HT1080 (cell line): ENCODE measurements around the gene KLHDC1. TPM values are rescaled to one million over a fixed set of nuclear protein-coding genes. Genes with fewer than 3 reads are reported as not detected.
"Not testable (repeated sequence)": the region's sequence is repeated elsewhere in the genome, so short reads cannot be mapped to it uniquely, and the experiment has no call there.

Experiments used
- DNase-seq: peaks from one replicate; pipeline ENCODE4 v3.0.0-alpha.2; 2015; ENCODE audit warnings: low read depth
- total RNA-seq: library from RNA; depleted of rRNA; stranded (reverse); fragments of >200 nt; shearing (Covaris generic); gene quantifications from 2 replicates; pipeline ENCODE4 v1.2.3, GENCODE V29; 2014

The KLHDC1 gene
- total RNA-seq, 1 experiment from 2014 or later = not detected

DNA sequence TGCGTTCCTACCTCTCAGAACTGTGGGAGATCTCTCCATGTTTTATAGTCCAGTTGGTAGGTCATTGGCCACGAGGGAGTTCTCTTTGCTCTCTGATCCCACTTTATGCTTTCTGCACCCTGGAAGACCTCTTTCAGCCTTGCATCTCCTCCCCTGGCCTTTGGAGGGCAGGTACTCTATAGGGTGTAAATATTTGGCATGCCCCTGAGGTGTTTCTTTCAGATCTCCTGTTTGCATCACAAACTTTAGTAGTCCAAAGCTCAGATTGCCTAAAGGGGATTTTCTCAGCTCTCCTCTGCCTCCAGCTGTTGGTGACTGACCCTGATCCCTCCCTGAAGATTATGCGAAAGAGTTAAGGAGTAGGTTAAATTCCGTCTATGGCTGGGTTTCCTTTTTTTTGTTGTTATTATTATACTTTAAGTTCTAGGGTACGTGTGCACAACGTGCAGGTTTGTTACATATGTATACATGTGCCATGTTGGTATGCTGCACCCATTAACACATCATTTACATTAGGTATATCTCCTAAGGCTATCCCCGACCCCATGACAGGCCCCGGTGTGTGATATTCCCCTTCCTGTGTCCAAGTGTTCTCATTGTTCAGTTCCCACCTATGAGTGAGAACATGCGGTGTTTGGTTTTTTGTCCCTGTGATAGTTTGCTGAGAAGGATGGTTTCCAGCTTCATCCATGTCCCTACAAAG, 29.0 kb downstream of the KLHDC1 start:
- not testable (repeated sequence) for DNase-seq

GRCh38 chr14:49727171-49727570, 34.3 kb downstream of the KLHDC1 start:
- no peak for DNase-seq

GRCh38 chr14:49732896-49733295, 40.0 kb downstream of the KLHDC1 start:
- no peak for DNase-seq

GRCh38 chr14:49733836-49734235, 40.9 kb downstream of the KLHDC1 start:
- no peak for DNase-seq

DNA sequence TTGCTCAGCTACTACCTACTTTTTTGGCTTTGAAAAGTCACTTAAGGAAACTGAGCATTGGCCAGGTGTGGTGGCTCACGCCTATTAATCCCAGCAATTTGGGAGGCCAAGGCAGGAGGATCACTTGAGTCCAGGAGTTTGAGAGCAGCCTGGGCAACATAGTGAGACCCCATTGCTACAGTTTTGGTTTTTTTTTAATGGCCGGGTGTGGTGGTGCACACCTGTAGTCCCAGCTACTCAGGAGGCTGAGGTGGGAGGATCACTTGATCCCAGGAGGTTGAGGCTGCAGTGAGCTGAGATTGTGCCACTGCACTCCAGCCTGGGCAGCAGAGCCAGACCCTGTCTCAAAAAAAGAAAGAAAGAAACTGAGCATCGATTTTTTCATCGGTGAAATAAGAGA, 42.7 kb downstream of the KLHDC1 start:
- not testable (repeated sequence) for DNase-seq

GRCh38 chr14:49745191-49745590, 52.3 kb downstream of the KLHDC1 start:
- DNase-seq = no peak

DNA sequence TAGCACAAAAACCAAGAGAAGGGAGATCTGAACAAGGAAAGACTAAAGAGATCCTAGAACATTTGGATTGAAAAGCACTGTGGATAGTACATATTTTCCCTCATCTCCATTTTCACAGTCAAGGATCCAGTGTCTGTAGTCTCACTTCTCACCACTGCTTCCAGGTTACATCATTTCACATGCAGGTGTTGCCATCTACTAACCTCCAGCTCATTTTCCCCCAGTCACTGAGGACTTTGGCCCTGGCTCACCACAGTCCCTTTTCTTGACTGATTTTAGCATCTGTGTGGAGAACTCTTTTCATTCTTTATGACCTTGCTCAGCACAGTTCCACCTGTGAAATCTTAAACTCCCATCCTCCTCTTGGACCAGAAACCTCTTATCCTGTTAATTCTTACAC, 53.6 kb downstream of the KLHDC1 start:
- not testable (repeated sequence) for DNase-seq

DNA sequence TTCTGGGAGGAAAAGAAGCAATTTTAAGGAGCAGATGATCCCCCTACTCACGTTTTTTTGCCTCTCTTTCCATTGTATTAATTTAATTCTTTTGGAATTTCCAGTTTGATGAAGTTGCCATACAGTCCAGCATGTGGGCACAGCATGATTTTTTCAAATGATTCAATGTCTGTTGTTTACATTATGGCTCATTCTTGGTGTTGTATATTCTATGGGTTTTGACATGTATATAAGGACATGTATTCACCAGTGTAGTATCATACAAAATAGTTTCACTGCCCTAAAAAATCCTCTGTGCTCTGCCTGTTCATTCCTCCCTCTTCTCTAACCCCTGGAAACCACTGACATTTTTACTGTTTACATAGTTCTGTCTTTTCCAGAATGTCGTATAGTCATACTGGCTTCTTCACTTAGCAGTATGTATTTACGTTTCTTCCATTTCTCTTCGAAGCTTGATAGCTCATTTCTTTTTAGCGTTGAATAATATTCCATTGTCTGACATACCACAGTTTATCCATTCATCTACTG, 61.7 kb downstream of the KLHDC1 start:
- DNase-seq = no peak

- no peak for DNase-seq
Observed at GRCh38 chr14:49755378-49755777, 62.5 kb downstream of the KLHDC1 start.

- DNase-seq = no peak
Observed at GRCh38 chr14:49761839-49762551, 69.1 kb downstream of the KLHDC1 start.

DNA sequence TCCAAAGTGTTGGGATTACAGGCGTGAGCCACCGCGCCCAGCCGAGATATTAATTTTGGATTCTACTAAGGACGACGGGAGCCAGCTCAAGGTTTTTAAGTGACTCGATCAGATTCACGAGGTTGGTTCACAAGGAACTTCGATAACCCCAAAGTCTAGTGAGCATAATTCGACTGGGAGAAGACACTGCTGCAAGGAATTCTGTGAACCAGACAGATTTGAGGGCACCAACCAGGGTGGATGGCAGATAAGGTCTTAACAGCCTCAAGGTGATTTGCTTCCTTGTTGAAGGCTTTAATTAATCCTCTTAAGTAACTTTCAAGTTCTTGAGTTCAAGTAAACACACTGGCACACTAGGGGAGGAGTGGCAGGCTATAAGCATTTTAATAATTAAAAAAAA, 73.9 kb downstream of the KLHDC1 start:
- DNase-seq = no peak

DNA sequence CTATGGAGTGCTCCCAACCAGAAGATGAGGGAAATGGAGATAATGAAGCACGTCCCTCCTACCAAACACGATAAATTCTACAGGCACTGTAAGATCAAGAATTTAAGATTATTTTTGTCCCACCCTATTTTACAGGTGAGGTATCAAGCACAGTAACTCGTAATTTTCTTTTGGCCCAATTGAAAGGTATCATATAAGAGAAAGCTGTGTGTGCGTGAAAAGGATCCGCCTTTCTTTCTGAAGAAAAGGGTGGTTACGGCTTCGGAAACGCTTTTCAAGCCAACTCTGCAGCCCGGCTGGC, 74.3 kb downstream of the KLHDC1 start:
- DNase-seq = no peak

- peak; percentile 85 for DNase-seq
Observed at GRCh38 chr14:49767571-49768300, 74.8 kb downstream of the KLHDC1 start, which contains the start of gene KLHDC2. Gene KLHDC2 (plus strand): TSS chr14:49768153. CDS start chr14:49768469, 316 bp downstream.

- DNase-seq = peak; percentile 50
Observed at GRCh38 chr14:49768301-49769121, 75.6 kb downstream of the KLHDC1 start.

- DNase-seq = peak; percentile 4
Observed at GRCh38 chr14:49769171-49769570, 76.3 kb downstream of the KLHDC1 start.

- no peak for DNase-seq
Observed at GRCh38 chr14:49769581-49770211, 76.8 kb downstream of the KLHDC1 start.

GRCh38 chr14:49770212-49770817, 77.4 kb downstream of the KLHDC1 start:
- DNase-seq = peak; percentile 8

DNA sequence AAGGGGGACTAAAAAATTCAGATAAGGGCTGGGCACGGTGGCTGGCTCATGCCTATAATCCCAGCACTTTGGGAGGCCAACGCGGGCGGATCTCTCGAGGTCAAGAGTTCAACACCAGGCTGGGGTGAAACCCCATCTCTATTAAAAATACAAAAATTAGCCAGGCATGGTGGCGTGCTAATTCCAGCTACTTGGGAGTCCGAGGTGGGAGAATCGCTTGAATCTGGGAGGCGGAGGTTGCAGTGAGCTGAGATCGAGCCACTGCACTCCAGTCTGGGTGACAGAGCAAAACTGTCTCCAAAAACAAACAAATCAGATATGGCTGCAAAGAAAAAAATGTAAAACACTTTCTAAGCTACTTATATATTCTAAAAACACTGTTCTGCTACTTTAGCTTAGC, 78.8 kb downstream of the KLHDC1 start:
- DNase-seq = not testable (repeated sequence)

DNA sequence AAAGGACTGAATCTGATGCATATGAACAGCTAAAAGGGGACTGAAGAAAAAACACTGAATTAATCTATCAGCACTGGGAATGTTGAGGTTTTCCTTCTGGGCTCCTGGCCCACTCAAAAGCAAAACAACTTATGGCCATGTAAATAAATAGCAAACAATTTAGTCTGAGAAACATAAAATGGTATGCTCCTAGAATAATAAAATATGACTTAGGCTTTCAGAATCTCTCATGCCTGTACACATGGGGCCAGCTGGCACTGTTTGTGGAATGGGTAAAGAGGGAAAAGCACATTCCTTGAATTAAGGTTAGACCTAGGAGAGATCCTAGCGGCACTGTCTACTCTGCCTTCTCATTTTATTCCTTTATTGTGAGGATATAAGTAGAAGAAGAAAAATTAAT, 81.2 kb downstream of the KLHDC1 start:
- no peak for DNase-seq

DNA sequence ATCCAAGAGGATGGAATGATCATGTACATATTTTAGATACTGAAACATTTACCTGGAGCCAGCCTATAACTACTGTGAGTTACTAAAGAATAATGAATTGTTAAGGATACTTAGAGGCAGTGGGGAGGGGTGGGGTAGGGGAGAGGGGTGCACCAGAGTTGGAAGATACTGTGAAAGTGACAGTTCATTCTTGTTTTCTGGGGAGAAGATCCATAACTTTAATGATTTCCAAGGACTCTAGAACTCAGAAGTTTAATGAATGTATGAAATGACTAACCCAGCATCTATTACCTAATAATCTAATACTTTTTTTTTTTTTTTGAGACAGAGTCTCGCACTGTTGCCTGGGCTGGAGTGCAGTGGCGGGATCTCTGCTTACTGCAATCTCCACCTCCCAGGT, 85.5 kb downstream of the KLHDC1 start:
- DNase-seq = no peak
